ENCODE results near the gene TIMM23.
"Not testable (repeated sequence)": the region's sequence is repeated elsewhere in the genome, so short reads cannot be mapped to it uniquely, and the experiment has no call there.

The TIMM23 gene

GRCh38 chr10:45972106-45972812 lies at the start of gene TIMM23:
TIMM23 (plus strand) TSS chr10:45972489; CDS start chr10:45972625, 136 bp downstream.
- DNase-seq = not testable (repeated sequence)

GRCh38 chr10:45926790-45927189 lies 45.5 kb upstream of the TIMM23 start:
- DNase-seq = not testable (repeated sequence)

GRCh38 chr10:45931305-45931704 lies 41.0 kb upstream of the TIMM23 start:
- DNase-seq = not testable (repeated sequence)

GRCh38 chr10:45934788-45935187 lies 37.5 kb upstream of the TIMM23 start:
- not testable (repeated sequence) for DNase-seq

- not testable (repeated sequence) for DNase-seq
These were observed 33.1 kb upstream of the TIMM23 start for GRCh38 chr10:45939176-45939697.

- DNase-seq = not testable (repeated sequence)
These were observed 31.1 kb upstream of the TIMM23 start for GRCh38 chr10:45941196-45941595.

- not testable (repeated sequence) for DNase-seq
These were observed 26.8 kb upstream of the TIMM23 start for GRCh38 chr10:45945476-45945875.

GRCh38 chr10:45947363-45947762 lies 24.9 kb upstream of the TIMM23 start:
- not testable (repeated sequence) for DNase-seq

- DNase-seq = not testable (repeated sequence)
These were observed 23.5 kb upstream of the TIMM23 start for GRCh38 chr10:45948801-45949200.

GRCh38 chr10:45954367-45954766 lies 17.9 kb upstream of the TIMM23 start:
- DNase-seq = not testable (repeated sequence)

GRCh38 chr10:45956634-45957033 lies 15.7 kb upstream of the TIMM23 start:
- not testable (repeated sequence) for DNase-seq

GRCh38 chr10:45957928-45958327 lies 14.4 kb upstream of the TIMM23 start:
- not testable (repeated sequence) for DNase-seq

- not testable (repeated sequence) for DNase-seq
These were observed 9.4 kb upstream of the TIMM23 start for GRCh38 chr10:45962686-45963452.

- not testable (repeated sequence) for DNase-seq
These were observed 1.3 kb upstream of the TIMM23 start for GRCh38 chr10:45971019-45971418.

- DNase-seq = not testable (repeated sequence)
These were observed 565 bp upstream of the TIMM23 start for GRCh38 chr10:45971742-45972105.

- not testable (repeated sequence) for DNase-seq
These were observed 502 bp downstream of the TIMM23 start for GRCh38 chr10:45972813-45973169.

GRCh38 chr10:45974041-45974440 lies 1.8 kb downstream of the TIMM23 start:
- not testable (repeated sequence) for DNase-seq

- DNase-seq = not testable (repeated sequence)
These were observed 6.3 kb downstream of the TIMM23 start for GRCh38 chr10:45978554-45978953.

GRCh38 chr10:45981367-45981766 lies 9.1 kb downstream of the TIMM23 start:
- not testable (repeated sequence) for DNase-seq

GRCh38 chr10:45983538-45984186 lies 11.4 kb downstream of the TIMM23 start:
- not testable (repeated sequence) for DNase-seq

GRCh38 chr10:45984473-45984872 lies 12.2 kb downstream of the TIMM23 start:
- DNase-seq = not testable (repeated sequence)

- not testable (repeated sequence) for DNase-seq
These were observed 13.3 kb downstream of the TIMM23 start for GRCh38 chr10:45985590-45985989.

GRCh38 chr10:45997557-45997956 lies 25.3 kb downstream of the TIMM23 start:
- no peak for DNase-seq
